ENCODE data around the gene ITGA7.

ITGA7 gene

DNA sequence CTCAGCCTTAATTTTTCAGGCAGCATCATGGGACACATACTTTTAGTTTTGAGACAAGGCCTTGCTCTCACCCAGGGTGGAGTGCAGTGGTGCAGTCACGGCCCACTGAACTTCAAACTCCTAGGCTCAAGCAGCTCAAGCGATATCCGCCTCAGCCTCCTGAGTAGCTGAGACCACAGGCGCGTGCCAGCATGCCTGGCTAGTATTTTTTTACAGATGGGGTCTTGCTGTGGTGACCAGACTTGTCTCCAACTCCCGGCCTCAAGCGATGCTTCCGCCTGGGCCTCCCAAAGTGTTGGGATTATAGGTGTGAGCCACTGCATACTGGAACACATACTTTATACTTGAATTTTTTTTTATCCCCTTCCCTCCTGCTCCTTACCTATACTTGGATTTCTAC lies 15.2 kb upstream of the ITGA7 start:
- H3K9me3 ChIP-seq (ENCODE audit: control insufficient read depth in 1 of 2, low read length in 2 of 2), result no peaks in the 10 kb centered on the region
- no peak overlapping the region for H3K4me3 ChIP-seq (ENCODE audit: low read depth in 1 of 2, low read length in 2 of 2)
- H3K4me1 ChIP-seq (ENCODE audit: control insufficient read depth in 1 of 2, insufficient read depth in 2 of 2, low read length in 2 of 2), result peaks cover 36 to 83% of the 10 kb centered on the region in 2 donors
- peaks cover 29 to 34% of the 10 kb centered on the region in 2 donors for H3K36me3 ChIP-seq (ENCODE audit: control insufficient read depth in 1 of 2, insufficient read depth in 2 of 2, low read length in 2 of 2)
- no peaks in the 10 kb centered on the region for H3K27me3 ChIP-seq (ENCODE audit: low read depth, low read length)
- H3K27ac ChIP-seq (ENCODE audit: low read length), result no peak overlapping the region

- no peaks in the 10 kb centered on the region for H3K27me3 ChIP-seq (ENCODE audit: low read depth, low read length)
- peaks cover 28 to 29% of the 10 kb centered on the region in 2 donors for H3K36me3 ChIP-seq (ENCODE audit: control insufficient read depth in 1 of 2, insufficient read depth in 2 of 2, low read length in 2 of 2)
- H3K9me3 ChIP-seq (ENCODE audit: control insufficient read depth in 1 of 2, low read length in 2 of 2), result no peaks in the 10 kb centered on the region
- peak overlapping the region; percentile 92 for H3K27ac ChIP-seq (ENCODE audit: low read length)
- H3K4me3 ChIP-seq (ENCODE audit: low read depth in 1 of 2, low read length in 2 of 2), result no peak overlapping the region
- H3K4me1 ChIP-seq (ENCODE audit: control insufficient read depth in 1 of 2, insufficient read depth in 2 of 2, low read length in 2 of 2), result peaks cover 42 to 84% of the 10 kb centered on the region in 2 donors
These were observed 14.0 kb upstream of the ITGA7 start for GRCh38 chr12:55721601-55722213.

- H3K4me3 ChIP-seq (ENCODE audit: low read depth in 1 of 2, low read length in 2 of 2), result peak overlapping the region in 1 of 2 donors; percentile 47
- no peaks in the 10 kb centered on the region for H3K27me3 ChIP-seq (ENCODE audit: low read depth, low read length)
- no peaks in the 10 kb centered on the region for H3K9me3 ChIP-seq (ENCODE audit: control insufficient read depth in 1 of 2, low read length in 2 of 2)
- H3K36me3 ChIP-seq (ENCODE audit: control insufficient read depth in 1 of 2, insufficient read depth in 2 of 2, low read length in 2 of 2), result peaks cover 22 to 24% of the 10 kb centered on the region in 2 donors
- H3K4me1 ChIP-seq (ENCODE audit: control insufficient read depth in 1 of 2, insufficient read depth in 2 of 2, low read length in 2 of 2), result peaks cover 42 to 80% of the 10 kb centered on the region in 2 donors
- H3K27ac ChIP-seq (ENCODE audit: low read length), result peak overlapping the region; percentile 92
These were observed 13.3 kb upstream of the ITGA7 start for GRCh38 chr12:55720894-55721444.

GRCh38 chr12:55720071-55720564 lies 12.4 kb upstream of the ITGA7 start, which contains the start of gene RDH5:
Gene RDH5, plus strand, starts transcription at chr12:55720393. Its CDS starts 792 bp downstream, at chr12:55721185.
- H3K27me3 ChIP-seq (ENCODE audit: low read depth, low read length), result no peaks in the 10 kb centered on the region
- H3K36me3 ChIP-seq (ENCODE audit: control insufficient read depth in 1 of 2, insufficient read depth in 2 of 2, low read length in 2 of 2), result peaks cover 14 to 15% of the 10 kb centered on the region in 2 donors
- H3K4me3 ChIP-seq (ENCODE audit: low read depth in 1 of 2, low read length in 2 of 2), result peak within 1 kb of the TSS in 1 of 2 donors; percentile 47
- peaks cover 49 to 77% of the 10 kb centered on the region in 2 donors for H3K4me1 ChIP-seq (ENCODE audit: control insufficient read depth in 1 of 2, insufficient read depth in 2 of 2, low read length in 2 of 2)
- peak within 1 kb of the TSS; percentile 92 for H3K27ac ChIP-seq (ENCODE audit: low read length)
- no peaks in the 10 kb centered on the region for H3K9me3 ChIP-seq (ENCODE audit: control insufficient read depth in 1 of 2, low read length in 2 of 2)

DNA sequence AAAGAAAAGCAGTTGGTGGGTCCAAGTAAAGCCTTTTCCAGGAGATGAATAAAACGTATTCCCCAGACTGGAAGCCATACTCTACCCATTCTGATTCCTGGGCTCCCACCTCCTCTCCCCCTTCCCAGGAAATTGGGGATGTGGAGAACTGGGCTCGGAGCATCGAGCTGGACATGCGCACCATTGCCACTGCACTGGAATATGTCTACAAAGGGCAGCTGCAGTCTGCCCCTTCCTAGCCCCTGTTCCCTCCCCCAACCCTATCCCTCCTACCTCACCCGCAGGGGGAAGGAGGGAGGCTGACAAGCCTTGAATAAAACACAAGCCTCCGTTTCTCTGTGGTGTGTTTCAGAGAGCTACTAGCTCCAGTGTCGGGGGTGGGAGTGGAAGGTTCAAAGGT lies 11.7 kb upstream of the ITGA7 start:
- Histone ChIP-seq H3K4me3 (ENCODE audit: low read depth in 1 of 2, low read length in 2 of 2) (peak overlapping the region in 1 of 2 donors; percentile 1), H3K27me3 (ENCODE audit: low read depth, low read length) (no peaks in the 10 kb centered on the region), H3K27ac (ENCODE audit: low read length) (peak overlapping the region; percentile 92), H3K36me3 (ENCODE audit: control insufficient read depth in 1 of 2, insufficient read depth in 2 of 2, low read length in 2 of 2) (peaks cover 7 to 8% of the 10 kb centered on the region in 2 donors), H3K9me3 (ENCODE audit: control insufficient read depth in 1 of 2, low read length in 2 of 2) (no peaks in the 10 kb centered on the region), H3K4me1 (ENCODE audit: control insufficient read depth in 1 of 2, insufficient read depth in 2 of 2, low read length in 2 of 2) (peaks cover 49 to 72% of the 10 kb centered on the region in 2 donors)

DNA sequence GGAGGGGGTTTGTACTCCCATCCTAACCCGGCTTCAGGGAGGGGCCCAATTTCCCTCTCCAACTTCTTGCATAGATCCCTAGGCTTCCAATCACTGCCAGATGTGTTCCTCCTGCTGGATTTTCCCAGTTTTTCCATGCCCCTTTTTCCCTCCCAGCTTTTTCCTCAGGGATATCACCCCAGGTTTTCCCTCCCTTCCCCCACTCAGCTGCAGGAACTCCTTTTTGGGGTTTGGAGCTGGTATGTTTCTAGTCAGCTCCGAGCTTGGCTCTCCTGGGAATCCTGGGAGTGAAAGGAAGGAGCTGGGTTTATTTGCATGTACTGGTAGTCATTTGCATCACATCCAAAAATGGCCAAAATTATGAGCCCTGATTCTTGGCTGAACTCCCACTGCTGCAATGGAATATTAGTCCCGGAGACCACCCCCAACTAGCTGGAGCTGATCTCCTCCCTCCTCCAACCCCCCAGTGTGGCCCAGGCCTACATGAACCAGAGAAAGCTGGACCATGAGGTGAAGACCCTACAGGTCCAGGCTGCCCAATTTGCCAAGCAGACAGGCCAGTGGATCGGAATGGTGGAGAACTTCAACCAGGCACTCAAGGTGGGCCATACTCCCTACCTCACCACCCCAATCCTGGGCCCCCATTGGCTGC lies 11.0 kb upstream of the ITGA7 start:
- Histone ChIP-seq H3K36me3 (ENCODE audit: control insufficient read depth in 1 of 2, insufficient read depth in 2 of 2, low read length in 2 of 2) (peaks cover under 1 to 2% of the 10 kb centered on the region in 2 donors), H3K4me3 (ENCODE audit: low read depth in 1 of 2, low read length in 2 of 2) (no peak overlapping the region), H3K9me3 (ENCODE audit: control insufficient read depth in 1 of 2, low read length in 2 of 2) (no peaks in the 10 kb centered on the region), H3K4me1 (ENCODE audit: control insufficient read depth in 1 of 2, insufficient read depth in 2 of 2, low read length in 2 of 2) (peaks cover 49 to 66% of the 10 kb centered on the region in 2 donors), H3K27ac (ENCODE audit: low read length) (peak overlapping the region; percentile 92), H3K27me3 (ENCODE audit: low read depth, low read length) (no peaks in the 10 kb centered on the region)

- Histone ChIP-seq H3K9me3 (ENCODE audit: control insufficient read depth in 1 of 2, low read length in 2 of 2) (no peaks in the 10 kb centered on the region), H3K27ac (ENCODE audit: low read length) (peak overlapping the region; percentile 92), H3K36me3 (ENCODE audit: control insufficient read depth in 1 of 2, insufficient read depth in 2 of 2, low read length in 2 of 2) (no peaks in the 10 kb centered on the region), H3K4me3 (ENCODE audit: low read depth in 1 of 2, low read length in 2 of 2) (peak overlapping the region in 1 of 2 donors; percentile 82), H3K4me1 (ENCODE audit: control insufficient read depth in 1 of 2, insufficient read depth in 2 of 2, low read length in 2 of 2) (peaks cover 49 to 66% of the 10 kb centered on the region in 2 donors), H3K27me3 (ENCODE audit: low read depth, low read length) (no peaks in the 10 kb centered on the region)
These were observed 10.3 kb upstream of the ITGA7 start for GRCh38 chr12:55718015-55718414.

- peak overlapping the region; percentile 82 to 86 for H3K4me3 ChIP-seq (ENCODE audit: low read depth in 1 of 2, low read length in 2 of 2)
- peak overlapping the region; percentile 92 for H3K27ac ChIP-seq (ENCODE audit: low read length)
- H3K4me1 ChIP-seq (ENCODE audit: control insufficient read depth in 1 of 2, insufficient read depth in 2 of 2, low read length in 2 of 2), result peaks cover 49 to 68% of the 10 kb centered on the region in 2 donors
- H3K9me3 ChIP-seq (ENCODE audit: control insufficient read depth in 1 of 2, low read length in 2 of 2), result no peaks in the 10 kb centered on the region
- no peaks in the 10 kb centered on the region for H3K36me3 ChIP-seq (ENCODE audit: control insufficient read depth in 1 of 2, insufficient read depth in 2 of 2, low read length in 2 of 2)
- no peaks in the 10 kb centered on the region for H3K27me3 ChIP-seq (ENCODE audit: low read depth, low read length)
These were observed 9.6 kb upstream of the ITGA7 start for GRCh38 chr12:55717011-55718007.

DNA sequence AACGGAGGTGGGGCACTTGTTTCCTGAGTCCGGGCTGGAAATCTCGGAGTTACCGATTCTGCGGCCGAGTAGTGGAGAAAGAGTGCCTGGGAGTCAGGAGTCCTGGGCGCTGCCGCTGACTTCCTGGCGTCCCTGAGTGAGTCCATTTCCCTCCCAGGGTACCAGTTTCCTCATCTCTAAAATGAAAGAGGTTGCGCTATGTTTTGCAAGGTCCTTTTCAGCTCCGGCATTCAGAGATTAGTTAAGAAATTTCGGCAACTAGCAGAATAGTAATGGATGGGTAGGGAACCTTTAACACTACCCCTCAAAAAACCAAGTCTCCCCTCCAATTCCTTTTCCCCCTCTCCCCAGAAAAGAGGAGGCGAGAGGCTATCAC lies 8.9 kb upstream of the ITGA7 start:
- Histone ChIP-seq H3K27me3 (ENCODE audit: low read depth, low read length) (no peaks in the 10 kb centered on the region), H3K36me3 (ENCODE audit: control insufficient read depth in 1 of 2, insufficient read depth in 2 of 2, low read length in 2 of 2) (no peaks in the 10 kb centered on the region), H3K27ac (ENCODE audit: low read length) (peak overlapping the region; percentile 92), H3K9me3 (ENCODE audit: control insufficient read depth in 1 of 2, low read length in 2 of 2) (no peaks in the 10 kb centered on the region), H3K4me1 (ENCODE audit: control insufficient read depth in 1 of 2, insufficient read depth in 2 of 2, low read length in 2 of 2) (peaks cover 49 to 69% of the 10 kb centered on the region in 2 donors), H3K4me3 (ENCODE audit: low read depth in 1 of 2, low read length in 2 of 2) (peak overlapping the region; percentile 82 to 86)

DNA sequence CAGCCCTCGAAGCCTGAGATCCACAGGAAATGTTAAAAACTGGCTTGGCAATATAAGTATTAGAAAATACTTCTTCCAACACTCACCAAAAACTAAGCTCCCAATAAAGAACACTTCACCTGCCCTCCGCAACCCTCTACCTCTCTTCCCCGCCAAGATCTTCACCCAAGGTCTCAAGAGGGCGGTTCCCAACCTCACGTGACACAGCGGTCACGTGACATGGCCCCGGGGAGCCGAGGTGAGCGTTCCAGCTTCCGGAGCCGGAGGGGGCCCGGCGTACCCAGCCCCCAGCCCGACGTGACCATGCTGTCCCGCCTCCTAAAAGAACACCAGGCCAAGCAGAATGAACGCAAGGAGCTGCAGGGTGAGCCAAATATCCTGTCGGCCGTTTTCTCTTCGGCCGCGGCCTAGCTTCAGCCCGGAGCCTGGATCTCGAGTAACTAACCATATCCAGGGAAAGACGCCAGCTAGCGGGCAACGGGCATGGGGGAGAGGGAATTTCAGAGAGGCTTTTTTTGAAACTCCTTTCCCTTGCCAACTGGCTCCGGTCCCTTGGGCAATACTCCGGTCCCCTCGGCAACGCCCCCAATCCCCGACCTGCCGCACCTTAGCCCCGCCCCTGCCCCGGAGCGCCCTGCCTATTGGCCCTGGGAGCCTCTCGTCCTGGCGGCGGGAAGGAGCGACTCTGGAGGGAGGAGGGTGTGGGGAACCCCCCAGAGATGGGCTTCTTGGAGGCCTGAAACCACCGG lies 8.3 kb upstream of the ITGA7 start, which contains the start of gene BLOC1S1:
Gene BLOC1S1, plus strand, starts transcription at position 214 of the 749 bp plus-strand sequence. Its CDS starts 6 bp downstream, at position 220.
- H3K36me3 ChIP-seq (ENCODE audit: control insufficient read depth in 1 of 2, insufficient read depth in 2 of 2, low read length in 2 of 2), result no peaks in the 10 kb centered on the region
- H3K27me3 ChIP-seq (ENCODE audit: low read depth, low read length), result no peaks in the 10 kb centered on the region
- peak within 1 kb of the TSS; percentile 82 to 86 for H3K4me3 ChIP-seq (ENCODE audit: low read depth in 1 of 2, low read length in 2 of 2)
- no peaks in the 10 kb centered on the region for H3K9me3 ChIP-seq (ENCODE audit: control insufficient read depth in 1 of 2, low read length in 2 of 2)
- peaks cover 49 to 63% of the 10 kb centered on the region in 2 donors for H3K4me1 ChIP-seq (ENCODE audit: control insufficient read depth in 1 of 2, insufficient read depth in 2 of 2, low read length in 2 of 2)
- H3K27ac ChIP-seq (ENCODE audit: low read length), result peak within 1 kb of the TSS; percentile 92
